Islet of Langerhans (tissue), 1 donor: Measurements from ENCODE around the gene TBCK.
A peak's percentile ranks its signal among the peaks of the same experiment; 100 is the strongest.
"Not testable (repeated sequence)": the region's sequence is repeated elsewhere in the genome, so short reads cannot be mapped to it uniquely, and the experiment has no call there.

Experiments used
- FAIRE-seq: peaks from one replicate; lab custom pipeline; 2011; peaks lifted over from hg19 to GRCh38; lab: Jason Lieb, UNC

Gene TBCK

GRCh38 chr4:106210021-106210420, 106.0 kb downstream of the TBCK start:
- FAIRE-seq, result no peak

- FAIRE-seq, result no peak
Observed at GRCh38 chr4:106208481-106209460, 107.2 kb downstream of the TBCK start.

GRCh38 chr4:106201373-106201772, 114.6 kb downstream of the TBCK start:
- no peak for FAIRE-seq

DNA sequence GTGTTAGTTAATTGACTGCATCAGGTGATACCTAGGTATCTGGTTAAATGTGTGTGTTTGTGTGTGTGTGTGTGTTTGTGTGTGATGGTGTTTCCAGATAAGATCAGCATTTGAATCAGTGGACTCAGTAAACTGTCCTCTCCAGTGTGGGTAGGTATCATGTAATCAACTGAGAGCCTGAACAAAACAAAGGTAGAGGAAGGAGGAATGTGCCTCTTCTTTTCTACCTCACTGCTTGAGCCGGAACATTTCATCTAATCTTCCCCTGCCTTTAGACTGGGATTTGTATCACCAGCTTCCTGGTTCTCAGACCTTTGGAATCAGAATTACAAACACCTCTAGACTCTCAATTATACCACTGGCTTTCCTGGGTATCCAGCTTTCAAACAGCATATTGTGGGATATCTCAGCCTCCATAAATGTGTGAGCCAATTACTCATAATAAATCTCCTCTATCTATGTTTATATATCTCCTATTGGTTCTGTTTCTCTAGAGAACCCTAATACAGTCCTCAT, 120.5 kb downstream of the TBCK start:
- no peak for FAIRE-seq

DNA sequence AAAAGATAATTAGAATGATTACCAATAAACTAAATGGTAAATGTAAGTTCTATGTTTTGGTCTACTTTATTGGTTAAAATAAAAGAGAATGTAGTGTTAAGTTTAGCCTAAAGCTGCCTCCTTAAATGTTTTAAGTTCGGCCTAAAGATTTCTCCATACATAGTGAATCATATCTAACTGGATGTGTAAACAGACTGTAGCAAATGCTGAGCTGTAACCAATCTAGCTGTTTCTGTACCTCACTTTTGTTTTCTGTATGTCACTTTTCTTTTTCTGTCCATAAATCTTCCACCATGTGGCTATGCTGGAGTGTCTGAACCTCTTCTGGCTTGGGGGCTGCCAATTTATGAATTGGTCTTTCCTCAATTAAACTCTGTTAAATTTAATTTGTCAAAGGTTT, 121.2 kb downstream of the TBCK start:
- FAIRE-seq, result peak; percentile 24

GRCh38 chr4:106192131-106192530, 123.9 kb downstream of the TBCK start:
- no peak for FAIRE-seq

DNA sequence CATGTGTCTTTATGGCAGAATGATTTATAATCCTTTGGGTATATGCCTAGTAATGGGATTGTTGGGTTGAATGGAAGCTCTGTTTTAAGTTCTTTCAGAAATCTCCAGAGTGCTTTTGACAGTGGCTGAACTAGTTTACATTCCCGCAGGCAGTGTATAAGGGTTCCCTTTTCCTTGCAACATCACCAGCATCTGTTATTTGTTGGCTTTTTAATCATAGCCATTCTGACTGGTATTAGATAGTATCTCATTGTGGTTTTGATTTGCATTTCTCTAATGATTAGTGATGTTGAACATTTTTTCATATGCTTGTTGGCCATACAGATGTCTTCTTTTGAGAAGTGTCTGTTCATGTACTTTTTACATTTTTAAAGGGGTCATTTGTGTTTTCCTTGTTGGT, 129.8 kb downstream of the TBCK start:
- FAIRE-seq, result no peak

DNA sequence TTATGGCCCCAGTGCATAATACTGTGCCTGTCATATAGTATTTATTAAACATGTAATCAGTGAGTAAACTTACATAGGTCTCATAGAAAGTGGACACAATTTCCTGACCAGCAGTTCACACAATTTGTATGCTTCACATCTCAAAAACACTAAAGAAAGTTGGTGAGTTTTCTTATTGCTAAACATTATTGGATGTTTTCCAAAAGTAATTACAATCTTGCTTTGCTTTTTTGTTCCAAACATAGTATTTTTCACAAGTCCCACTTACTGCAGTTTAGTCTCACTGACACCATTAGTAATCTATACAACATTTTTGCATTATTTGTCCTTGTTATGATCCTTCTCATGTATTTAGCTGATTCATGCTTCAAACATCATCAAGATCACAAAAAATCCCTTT, 132.5 kb downstream of the TBCK start:
- FAIRE-seq, result no peak

DNA sequence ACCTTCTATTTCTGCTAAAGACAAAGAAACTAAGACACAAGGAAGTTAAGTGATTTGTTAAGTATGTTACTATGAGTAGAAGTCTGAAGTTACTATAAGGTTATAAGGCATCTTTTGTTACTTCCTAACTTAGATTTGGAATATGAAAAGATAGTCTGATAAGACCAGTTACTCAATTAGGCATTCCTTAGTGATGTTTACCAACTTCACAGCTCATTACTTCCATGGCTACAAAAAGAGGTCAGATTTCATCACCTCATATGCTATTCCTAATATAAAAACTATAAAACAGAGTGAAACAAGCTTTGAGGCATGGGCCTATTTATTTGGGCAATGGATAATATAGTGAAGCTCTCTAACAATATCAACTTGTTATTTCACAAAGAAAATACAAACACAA, 143.1 kb downstream of the TBCK start:
- FAIRE-seq, result no peak

DNA sequence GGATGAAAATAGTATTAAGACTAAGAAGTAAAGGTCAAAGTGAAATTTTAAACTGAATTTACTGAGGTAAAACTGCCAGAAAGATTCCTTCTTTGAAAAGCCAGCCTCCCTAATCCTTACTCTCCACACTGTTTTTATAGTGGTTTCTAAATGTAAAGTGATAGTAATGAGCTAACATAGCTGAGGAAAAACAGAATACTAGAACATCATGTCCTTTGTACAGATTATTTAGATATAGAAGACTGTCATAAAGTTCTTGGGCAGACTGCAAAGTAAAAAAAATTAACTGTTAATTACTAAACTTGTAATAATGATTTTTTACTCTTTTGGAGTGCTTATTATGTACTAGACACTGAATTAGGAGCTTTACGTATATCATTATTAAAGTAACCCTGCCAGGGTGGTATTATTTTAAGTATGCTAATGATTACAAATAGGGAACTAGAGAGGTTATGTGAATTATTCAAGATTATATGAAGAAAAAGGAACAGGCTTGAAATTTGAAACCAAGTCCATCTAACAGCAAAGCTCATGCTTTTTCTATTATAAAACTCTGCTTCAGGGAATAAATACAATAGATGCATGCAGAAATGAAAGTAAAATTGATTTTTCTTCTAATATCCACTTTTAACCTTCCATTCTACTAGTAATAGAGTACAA, 150.5 kb downstream of the TBCK start:
- no peak for FAIRE-seq

GRCh38 chr4:106162278-106162677, 153.7 kb downstream of the TBCK start:
- FAIRE-seq, result no peak

DNA sequence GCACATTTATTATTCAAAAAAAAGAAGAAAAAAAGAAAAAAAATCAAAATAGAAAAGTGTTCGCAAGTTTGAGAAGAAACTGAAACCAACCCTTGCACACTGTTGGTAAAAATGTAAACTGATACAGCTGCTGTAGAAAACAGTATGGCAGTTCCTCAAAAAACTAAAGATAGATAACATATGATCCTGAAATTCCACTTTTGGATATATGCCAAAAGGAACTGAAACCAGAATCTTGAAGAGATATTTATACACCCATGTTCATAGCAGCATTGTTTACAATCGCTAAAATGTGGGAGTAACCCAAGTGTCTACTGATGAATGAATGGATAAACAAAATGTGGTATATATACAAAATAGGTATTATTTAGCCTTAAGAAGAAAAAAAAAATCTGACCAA, 155.4 kb downstream of the TBCK start:
- FAIRE-seq, result no peak

DNA sequence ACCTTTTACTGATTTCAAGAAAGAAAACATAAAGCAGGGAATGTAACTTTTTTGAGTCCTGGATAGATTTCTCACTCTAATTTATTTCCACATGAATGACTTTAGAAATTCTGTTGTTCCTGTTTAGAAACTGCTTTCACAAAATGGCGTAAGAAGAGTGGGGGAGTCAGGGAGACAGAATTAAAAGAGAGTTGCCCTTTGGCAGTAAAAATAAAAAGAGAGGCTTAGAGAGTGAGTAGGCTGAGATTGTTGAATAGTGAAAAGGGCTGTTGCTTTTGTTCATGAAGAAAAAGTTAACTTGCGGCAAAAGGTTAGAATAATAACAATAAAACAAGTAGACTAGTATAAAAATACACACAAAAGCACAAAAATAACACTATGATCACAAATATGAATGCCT, 166.1 kb downstream of the TBCK start:
- no peak for FAIRE-seq

GRCh38 chr4:106149026-106149425, 167.0 kb downstream of the TBCK start:
- FAIRE-seq, result no peak

DNA sequence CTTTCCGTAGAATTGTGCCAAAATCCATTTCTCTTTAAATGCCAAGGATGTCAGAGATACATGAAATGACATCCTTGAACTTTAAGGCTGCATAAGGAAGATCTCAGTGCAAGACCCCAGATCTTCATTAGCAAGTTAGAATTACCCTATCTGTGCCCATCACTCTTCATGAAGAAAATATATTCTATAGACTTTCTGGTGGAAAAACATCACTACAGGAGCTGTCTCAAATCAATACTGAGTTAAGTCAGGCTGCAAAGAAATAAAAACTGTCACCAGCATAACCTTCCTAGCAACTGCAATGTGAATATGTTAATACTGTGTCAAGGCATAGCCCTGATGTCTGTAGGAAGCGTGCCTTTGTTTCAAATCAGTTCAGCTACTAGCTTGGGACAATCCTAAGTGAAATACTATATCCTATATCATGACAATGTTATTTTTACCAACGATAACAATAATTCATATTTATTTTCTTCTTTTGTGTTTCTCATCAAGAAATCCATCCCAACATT, 173.3 kb downstream of the TBCK start:
- FAIRE-seq, result no peak

DNA sequence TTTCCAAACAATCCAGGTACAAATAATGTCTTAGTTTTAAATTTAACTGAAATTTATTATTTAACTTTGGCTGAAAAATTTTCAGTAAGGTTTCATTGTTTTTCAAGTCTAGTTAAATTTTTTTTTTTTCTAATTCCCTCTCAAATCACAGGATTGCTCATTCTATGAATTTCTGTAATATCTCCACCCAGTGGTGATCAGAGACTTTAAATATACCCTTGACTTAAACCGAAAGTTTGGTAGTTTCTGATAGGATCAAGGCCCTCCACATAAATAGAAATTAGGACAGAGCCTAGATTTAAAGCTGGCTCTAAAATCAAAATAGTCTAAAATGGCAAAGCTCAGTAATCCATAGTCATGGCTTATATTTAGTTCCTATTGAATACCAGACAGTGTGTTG, 175.4 kb downstream of the TBCK start:
- FAIRE-seq, result peak; percentile 41

GRCh38 chr4:106136777-106137331, 179.2 kb downstream of the TBCK start:
- no peak for FAIRE-seq

GRCh38 chr4:106132045-106132444, 184.0 kb downstream of the TBCK start:
- FAIRE-seq, result no peak

GRCh38 chr4:106126062-106126461, 189.9 kb downstream of the TBCK start:
- no peak for FAIRE-seq

- not testable (repeated sequence) for FAIRE-seq
Observed at GRCh38 chr4:106119949-106120555, 196.0 kb downstream of the TBCK start.

DNA sequence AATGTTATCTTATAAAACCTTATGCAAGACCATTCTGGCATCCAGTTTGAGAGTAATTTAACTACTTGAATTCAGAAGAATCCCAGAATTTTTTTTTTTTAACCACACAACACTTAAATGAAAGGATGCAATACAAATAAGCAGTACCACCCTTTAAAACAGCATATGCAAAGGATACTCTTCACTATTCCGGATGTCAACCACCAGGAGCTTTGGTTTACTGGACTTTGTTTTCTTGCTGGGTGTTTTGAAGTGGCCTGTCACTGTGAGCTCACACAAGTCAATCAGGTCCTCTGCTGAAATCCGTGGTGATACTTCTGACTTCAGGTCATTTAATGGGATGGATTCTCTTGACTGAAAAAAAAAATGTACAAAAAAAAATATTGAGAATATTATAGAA, 200.0 kb downstream of the TBCK start:
- no peak for FAIRE-seq

DNA sequence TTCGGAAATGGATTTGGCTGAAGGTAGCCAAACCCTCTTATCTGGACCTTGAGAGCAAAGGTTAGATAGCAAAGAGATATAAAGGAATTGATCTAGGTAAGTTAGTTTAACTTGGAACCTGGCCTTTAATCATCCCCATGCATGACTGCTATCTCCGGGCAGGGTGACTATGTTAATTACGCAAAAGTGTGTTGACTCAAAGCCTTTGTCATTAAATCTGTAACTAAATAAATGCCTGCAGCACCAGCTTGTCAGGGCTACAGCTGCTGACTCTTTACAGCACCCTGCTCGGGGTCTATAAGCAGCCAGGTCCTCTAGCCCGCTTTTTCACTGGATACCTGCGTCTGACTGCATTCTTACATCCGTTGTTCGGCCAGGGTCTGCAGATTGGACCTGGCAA, 201.7 kb downstream of the TBCK start:
- FAIRE-seq, result no peak
